ENCODE data around the gene CYP27C1. TPM values are rescaled to one million over a fixed set of nuclear protein-coding genes. Genes with fewer than 3 reads are reported as not detected.
"Not testable (repeated sequence)": the region's sequence is repeated elsewhere in the genome, so short reads cannot be mapped to it uniquely, and the experiment has no call there.

Gene CYP27C1
- total RNA-seq, 4 donors from 2014 or later = 0.12 to 0.52 (median 0.28) TPM

DNA sequence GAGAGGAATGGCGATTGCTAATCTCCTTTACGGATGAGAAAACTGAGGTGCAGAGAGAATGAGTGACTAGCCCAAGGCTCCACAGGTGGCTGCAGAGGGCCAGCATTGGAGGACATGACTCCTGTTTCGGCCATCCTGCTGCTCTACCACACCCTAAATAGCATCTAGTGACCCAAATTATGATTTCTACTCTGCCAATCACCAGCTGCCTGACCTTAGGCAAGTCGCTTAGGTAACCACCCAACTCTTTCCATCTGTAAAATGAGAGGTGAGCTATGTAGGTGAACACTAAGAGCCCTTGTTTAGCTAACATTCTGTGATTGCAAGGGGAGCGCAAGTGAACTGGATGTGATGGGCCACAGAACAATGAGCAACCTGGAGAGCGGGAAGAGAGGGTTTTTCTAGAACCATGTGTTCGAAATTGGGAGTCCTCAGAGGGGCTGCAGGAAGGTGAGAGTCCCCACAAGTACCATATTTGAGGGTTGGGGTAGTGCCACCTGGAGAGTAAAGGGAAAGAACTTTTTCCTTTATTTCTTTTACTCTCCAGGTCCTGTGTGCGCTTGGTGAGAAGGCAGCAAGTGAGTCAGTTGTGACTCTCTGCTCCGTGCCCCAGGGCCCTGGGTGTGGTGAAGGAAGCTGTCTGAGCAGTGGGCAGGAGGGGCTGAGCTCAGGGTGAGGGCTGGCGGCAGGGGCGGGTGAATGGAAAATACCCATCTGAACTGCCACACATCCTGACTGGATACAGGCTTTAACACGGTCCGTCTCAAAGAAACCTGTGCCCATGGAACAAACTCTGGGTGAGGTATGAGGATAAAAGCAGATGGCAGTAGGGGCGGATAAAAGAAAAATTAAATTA is 2.4 kb downstream of the CYP27C1 start:
- ATAC-seq = no peak
- Histone ChIP-seq H3K9me3 (peaks cover 0 to 8% (median 0%) of the 10 kb centered on the region in 3 donors), H3K4me3 (no peak overlapping the region), H3K27me3 (peaks cover 47% of the 10 kb centered on the region), H3K4me1 (peaks cover 0 to 27% (median 12%) of the 10 kb centered on the region in 3 donors), H3K27ac (no peak overlapping the region), H3K36me3 (no peaks in the 10 kb centered on the region)
- TF ChIP-seq EP300 (IDR thresholded peaks at IDR 0.05) (no peak), POLR2AphosphoS5 (IDR thresholded peaks at IDR 0.05) (no peak), POLR2A (IDR thresholded peaks at IDR 0.05) (no peak), CTCF (IDR thresholded peaks at IDR 0.05) (no peak)
- 81 to 87% methylated on average over 3 to 13 of the region's 14 CpGs for WGBS, 2 donors (ENCODE audit: low coverage in 1 of 2)

DNA sequence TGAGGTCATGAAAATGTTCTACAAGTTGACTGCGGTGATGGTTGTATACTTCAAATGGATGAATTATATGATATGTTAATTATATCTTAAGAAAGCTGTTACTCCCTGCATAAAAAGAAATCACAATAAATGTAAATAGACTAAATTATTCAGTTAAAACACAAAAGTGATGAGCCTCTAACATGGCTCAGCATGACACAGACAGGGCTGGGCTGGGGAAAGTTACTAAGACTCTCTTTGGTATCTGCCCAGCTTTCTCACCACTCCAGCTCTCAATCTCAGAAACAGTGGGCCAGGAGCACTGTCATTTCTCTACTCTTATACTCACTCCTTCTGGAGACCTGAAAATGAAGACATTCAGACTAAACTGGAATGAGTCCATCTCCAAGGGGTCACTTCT is 3.5 kb downstream of the CYP27C1 start:
- Histone ChIP-seq H3K4me1 (peaks cover 0 to 27% (median 12%) of the 10 kb centered on the region in 3 donors), H3K4me3 (no peak overlapping the region), H3K27me3 (peaks cover 41% of the 10 kb centered on the region), H3K9me3 (peaks cover 0 to 8% (median 0%) of the 10 kb centered on the region in 3 donors), H3K36me3 (no peaks in the 10 kb centered on the region), H3K27ac (no peak overlapping the region)
- 95% methylated on average over 1 of the region's 1 CpG; no CpG with 5 or more reads in 1 of the 2 donors for WGBS, 2 donors (ENCODE audit: low coverage in 1 of 2)
- ATAC-seq = no peak
- TF ChIP-seq POLR2AphosphoS5 (IDR thresholded peaks at IDR 0.05) (no peak), CTCF (IDR thresholded peaks at IDR 0.05) (no peak), EP300 (IDR thresholded peaks at IDR 0.05) (no peak), POLR2A (IDR thresholded peaks at IDR 0.05) (no peak)

DNA sequence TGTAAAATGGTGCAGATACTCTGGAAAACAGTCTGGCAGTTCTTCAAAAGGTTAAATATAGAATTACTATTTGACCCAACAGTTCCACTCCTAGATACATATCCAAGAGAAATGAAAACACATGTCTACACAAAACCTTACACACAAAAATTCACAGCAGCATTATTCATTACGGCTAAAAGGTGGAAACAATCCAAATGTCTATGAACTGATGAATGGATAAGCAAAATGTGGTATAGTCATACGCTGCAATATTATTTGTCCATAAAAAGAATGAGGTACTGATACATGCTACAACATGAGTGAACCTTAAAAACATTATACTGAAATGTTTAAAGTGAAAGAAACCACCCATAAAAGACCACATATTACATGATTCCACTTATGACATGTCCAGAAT is 4.0 kb downstream of the CYP27C1 start:
- Histone ChIP-seq H3K27me3 (peaks cover 36% of the 10 kb centered on the region), H3K9me3 (peaks cover 0 to 8% (median 0%) of the 10 kb centered on the region in 3 donors), H3K36me3 (no peaks in the 10 kb centered on the region), H3K4me1 (peaks cover 0 to 27% (median 12%) of the 10 kb centered on the region in 3 donors), H3K27ac (no peak overlapping the region), H3K4me3 (no peak overlapping the region)
- ATAC-seq = no peak
- TF ChIP-seq EP300 (IDR thresholded peaks at IDR 0.05) (no peak), POLR2AphosphoS5 (IDR thresholded peaks at IDR 0.05) (no peak), CTCF (IDR thresholded peaks at IDR 0.05) (no peak), POLR2A (IDR thresholded peaks at IDR 0.05) (no peak)
- 20 to 48% methylated on average over 1 to 2 of the region's 2 CpGs for WGBS, 2 donors (ENCODE audit: low coverage in 1 of 2)

DNA sequence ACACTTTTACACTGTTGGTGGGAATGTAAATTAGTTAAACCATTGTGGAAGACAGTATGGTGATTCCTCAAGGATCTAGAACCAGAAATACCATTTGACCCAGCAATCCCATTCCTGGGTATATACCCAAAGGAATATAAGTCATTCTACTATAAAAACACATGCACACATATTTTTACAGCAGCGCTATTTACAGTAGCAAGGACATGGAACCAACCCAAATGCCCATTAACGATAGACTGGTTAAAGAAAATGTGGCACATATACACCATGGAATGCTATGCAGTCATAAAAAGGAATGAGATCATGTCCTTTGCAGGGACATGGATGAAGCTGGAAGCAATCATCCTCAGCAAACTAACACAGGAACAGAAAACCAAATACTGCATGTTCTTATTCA is 5.9 kb downstream of the CYP27C1 start:
- not testable (repeated sequence) for ATAC-seq

GRCh38 chr2:127208313-127208712 is 11.8 kb downstream of the CYP27C1 start:
- H3K4me3 ChIP-seq = no peak overlapping the region
- WGBS, 2 donors (ENCODE audit: low coverage in 1 of 2) = 79% methylated on average over 2 of the region's 4 CpGs; no CpG with 5 or more reads in 1 of the 2 donors
- no peak overlapping the region for H3K27ac ChIP-seq
- ATAC-seq = no peak
- H3K36me3 ChIP-seq = no peaks in the 10 kb centered on the region
- H3K4me1 ChIP-seq = no peaks in the 10 kb centered on the region
- peaks cover 8% of the 10 kb centered on the region for H3K27me3 ChIP-seq
- no peak for TF ChIP-seq POLR2AphosphoS5 (IDR thresholded peaks at IDR 0.05)
- TF ChIP-seq CTCF (IDR thresholded peaks at IDR 0.05) = no peak
- no peak for TF ChIP-seq POLR2A (IDR thresholded peaks at IDR 0.05)
- TF ChIP-seq EP300 (IDR thresholded peaks at IDR 0.05) = no peak
- H3K9me3 ChIP-seq = peaks cover 0 to 8% (median 0%) of the 10 kb centered on the region in 3 donors

More for the DNA sequence above, 5.9 kb downstream of the CYP27C1 start:
- not testable (repeated sequence) for H3K9me3 ChIP-seq, H3K4me1 ChIP-seq, H3K36me3 ChIP-seq, H3K27ac ChIP-seq, H3K4me3 ChIP-seq
- H3K27me3 ChIP-seq = peaks cover 20% of the 10 kb centered on the region
- 70 to 71% methylated on average over 2 of the region's 2 CpGs for WGBS, 2 donors (ENCODE audit: low coverage in 1 of 2)
